Common myeloid progenitor, CD34-positive (primary cell): ENCODE results near the gene ARTN.

Experiments
- CTCF ChIA-PET: fragments of 350-600 bp; sonication (Branson Sonifier 250); formaldehyde crosslinking; loops from one replicate; lab custom pipeline; 2021; ENCODE audit warnings: antibody characterized with exemption; lab: Charles Lee
- POLR2A ChIA-PET: fragments of 350-600 bp; sonication (Branson Sonifier 250); formaldehyde crosslinking; loops from one replicate; lab custom pipeline; 2021; ENCODE audit warnings: antibody characterized with exemption; lab: Charles Lee
- DNase-seq, 3 donors: peaks; one replicate each; pipeline versions ENCODE4 v3.0.0 to v3.0.0-alpha.2; 2013
- H3K27ac ChIP-seq, 2 experiments: 1 replicate in 1 of 2; 2 replicates in 1 of 2; pipeline ENCODE4 v1.7.0; 2013; ENCODE audit warnings: inconsistent platforms in 2 of 2, low read length in 2 of 2, mild to moderate bottlenecking in 2 of 2, low read depth in 1 of 2, moderate library complexity in 1 of 2; ENCODE audit not compliant: severe bottlenecking in 2 of 2, insufficient read depth in 1 of 2, poor library complexity in 1 of 2
- H3K27me3 ChIP-seq, 5 experiments: replicated peaks in 2 of 5; 1 replicate in 3 of 5; 2 replicates in 2 of 5; pipeline versions ENCODE4 v1.6.1 to v1.7.0; 2013; ENCODE audit warnings: low read length in 4 of 5, mild to moderate bottlenecking in 2 of 5, moderate library complexity in 2 of 5, inconsistent platforms in 1 of 5; ENCODE audit not compliant: insufficient read depth in 5 of 5, control insufficient read depth in 4 of 5
- H3K36me3 ChIP-seq, 4 experiments: 1 replicate in 2 of 4; 2 replicates in 2 of 4; pipeline versions ENCODE4 v1.6.1 to v1.7.0; 2013; ENCODE audit warnings: low read length in 3 of 4, control low read depth in 1 of 4, mild to moderate bottlenecking in 1 of 4; ENCODE audit not compliant: control insufficient read depth in 4 of 4, insufficient read depth in 4 of 4
- H3K4me1 ChIP-seq, 4 experiments: 1 replicate in 3 of 4; 2 replicates in 1 of 4; pipeline versions ENCODE4 v1.6.1 to v1.7.1; 2013; ENCODE audit warnings: low read length in 3 of 4, mild to moderate bottlenecking in 3 of 4, control low read depth in 1 of 4, inconsistent platforms in 1 of 4, moderate library complexity in 1 of 4; ENCODE audit not compliant: control insufficient read depth in 4 of 4, insufficient read depth in 4 of 4; ENCODE audit errors: control extremely low read depth in 1 of 4
- H3K4me3 ChIP-seq, 7 experiments: 1 replicate in 4 of 7; 2 replicates in 3 of 7; pipeline versions ENCODE4 v1.5.1 to v1.7.0; 2013; ENCODE audit warnings: mild to moderate bottlenecking in 7 of 7, low read length in 6 of 7, moderate library complexity in 6 of 7, inconsistent platforms in 2 of 7, low read depth in 2 of 7, control low read depth in 1 of 7; ENCODE audit not compliant: insufficient read depth in 4 of 7, control insufficient read depth in 1 of 7; ENCODE audit errors: extremely low read depth in 1 of 7
- H3K9me3 ChIP-seq, 5 experiments: 1 replicate in 4 of 5; 2 replicates in 1 of 5; pipeline versions ENCODE4 v1.6.1 to v1.7.1; 2013; ENCODE audit warnings: low read length in 4 of 5, mild to moderate bottlenecking in 2 of 5, inconsistent platforms in 1 of 5, low read depth in 1 of 5, moderate library complexity in 1 of 5; ENCODE audit not compliant: control insufficient read depth in 4 of 5, insufficient read depth in 2 of 5; ENCODE audit errors: control extremely low read depth in 1 of 5
- WGBS: methylation state at CpG from one replicate; pipeline ENCODE4 v1.1.5; 2013; ENCODE audit not compliant: insufficient coverage; 5-methylcytosine and 5-hydroxymethylcytosine counted together

Gene ARTN

GRCh38 chr1:43937179-43937865 is 3.7 kb downstream of the ARTN start:
- Histone ChIP-seq H3K4me1 (peaks cover 0 to 37% (median 25%) of the 10 kb centered on the region in 4 experiments), H3K27ac (no peak overlapping the region), H3K4me3 (no peak overlapping the region), H3K27me3 (peaks cover 0 to 26% (median 3%) of the 10 kb centered on the region in 5 experiments), H3K36me3 (peaks cover 0 to 3% (median 0%) of the 10 kb centered on the region in 4 experiments), H3K9me3 (no peaks in the 10 kb centered on the region)
- ChIA-PET CTCF (interaction anchor here (0.5 to 6.0 kb wide), 4 partner anchors 10 to 173 kb away, joined by 3 to 120 read pairs (median 15); partner anchors contain the start of gene IPO13), POLR2A (interaction anchor here (0.9 kb wide), 1 partner anchor 10 kb away, joined by 3 read pairs; the partner anchor contains the start of gene IPO13)
- WGBS, result 85% methylated on average over 6 of the region's 8 CpGs
- no peak for DNase-seq

- H3K4me1 ChIP-seq, result peaks cover 0 to 30% (median 21%) of the 10 kb centered on the region in 4 experiments
- peaks cover 0 to 20% (median 3%) of the 10 kb centered on the region in 5 experiments for H3K27me3 ChIP-seq
- WGBS, result 95% methylated on average over 10 of the region's 10 CpGs
- no peaks in the 10 kb centered on the region for H3K9me3 ChIP-seq
- H3K36me3 ChIP-seq, result peaks cover 0 to 3% (median 0%) of the 10 kb centered on the region in 4 experiments
- ChIA-PET CTCF (interaction anchor here (0.9 to 4.1 kb wide), 3 partner anchors 8 to 174 kb away, joined by 3 to 27 read pairs (median 7); no protein-coding TSS in a partner anchor), POLR2A (no interaction called here)
- no peak overlapping the region for H3K27ac ChIP-seq
- no peak overlapping the region for H3K4me3 ChIP-seq
- DNase-seq, result no peak
Observed at GRCh38 chr1:43938383-43938782, 4.8 kb downstream of the ARTN start.

GRCh38 chr1:43938892-43939587 is 5.4 kb downstream of the ARTN start:
- H3K9me3 ChIP-seq, result no peaks in the 10 kb centered on the region
- peaks cover 0 to 3% (median 0%) of the 10 kb centered on the region in 4 experiments for H3K36me3 ChIP-seq
- ChIA-PET CTCF (interaction anchor here (2.0 to 4.1 kb wide), 2 partner anchors 9 to 175 kb away, joined by 7 to 27 read pairs; no protein-coding TSS in a partner anchor), POLR2A (no interaction called here)
- WGBS, result 95% methylated on average over 2 of the region's 3 CpGs
- H3K4me1 ChIP-seq, result peaks cover 0 to 23% (median 14%) of the 10 kb centered on the region in 4 experiments
- DNase-seq, result no peak
- no peak overlapping the region for H3K4me3 ChIP-seq
- H3K27ac ChIP-seq, result no peak overlapping the region
- peaks cover 0 to 13% (median under 1%) of the 10 kb centered on the region in 5 experiments for H3K27me3 ChIP-seq

GRCh38 chr1:43942411-43942810 is 8.8 kb downstream of the ARTN start:
- no peak overlapping the region for H3K4me3 ChIP-seq
- no peak for DNase-seq
- peaks cover 0 to 3% (median 0%) of the 10 kb centered on the region in 4 experiments for H3K36me3 ChIP-seq
- no peak overlapping the region for H3K27ac ChIP-seq
- no peaks in the 10 kb centered on the region for H3K9me3 ChIP-seq
- H3K27me3 ChIP-seq, result no peaks in the 10 kb centered on the region
- peaks cover 0 to 25% (median 15%) of the 10 kb centered on the region in 4 experiments for H3K4me1 ChIP-seq
- ChIA-PET POLR2A (interaction anchor here (0.6 kb wide), 1 partner anchor 785 kb away, joined by 3 read pairs; no protein-coding TSS in a partner anchor), CTCF (interaction anchor here (9.4 kb wide), 1 partner anchor 8 kb away, joined by 120 read pairs; the partner anchor contains the start of gene ARTN)
- WGBS, result 92% methylated on average over 2 of the region's 3 CpGs

- ChIA-PET POLR2A (no interaction called here), CTCF (interaction anchor here (1.0 to 9.4 kb wide), 5 partner anchors 10 to 377 kb away, joined by 3 to 120 read pairs (median 7); partner anchors contain the start of gene ARTN)
- Histone ChIP-seq H3K27me3 (no peaks in the 10 kb centered on the region), H3K4me1 (peaks cover 6 to 37% (median 23%) of the 10 kb centered on the region in 4 experiments), H3K4me3 (peak overlapping the region in 2 of 7 experiments; percentile 18 to 54), H3K36me3 (peaks cover under 1 to 9% (median 7%) of the 10 kb centered on the region in 4 experiments), H3K9me3 (no peaks in the 10 kb centered on the region), H3K27ac (peak overlapping the region in 1 of 2 experiments; percentile 18)
- no peak for DNase-seq
- 91% methylated on average over 1 of the region's 1 CpG for WGBS
Observed at GRCh38 chr1:43944860-43945259, 11.3 kb downstream of the ARTN start.

GRCh38 chr1:43945674-43946235 is 12.2 kb downstream of the ARTN start:
- H3K27ac ChIP-seq, result peak overlapping the region; percentile 59 to 99
- peaks cover 6 to 37% (median 23%) of the 10 kb centered on the region in 4 experiments for H3K4me1 ChIP-seq
- ChIA-PET CTCF (interaction anchor here (0.6 to 9.4 kb wide), 12 partner anchors 11 to 378 kb away, joined by 3 to 120 read pairs (median 6); partner anchors contain the start of gene ARTN), POLR2A (no interaction called here)
- 0% methylated on average over 1 of the region's 3 CpGs for WGBS
- DNase-seq, result peak in 1 of 3 donors; percentile 70
- H3K36me3 ChIP-seq, result peaks cover 3 to 13% (median 11%) of the 10 kb centered on the region in 4 experiments
- no peaks in the 10 kb centered on the region for H3K27me3 ChIP-seq
- peak overlapping the region; percentile 67 to 92 (median 82) for H3K4me3 ChIP-seq
- no peaks in the 10 kb centered on the region for H3K9me3 ChIP-seq
